Activated CD8-positive, alpha-beta memory T cell treated with anti-CD3 and anti-CD28 coated beads, Interleukin-2, amount 50 U/mL, for 48 hours (primary cell): ENCODE measurements around the gene TRIM72.
"Not testable (repeated sequence)": the region's sequence is repeated elsewhere in the genome, so short reads cannot be mapped to it uniquely, and the experiment has no call there.

Experiments used
- DNase-seq: peaks from one replicate; pipeline ENCODE4 v3.0.0-alpha.2; 2020

Gene TRIM72

GRCh38 chr16:31190818-31191444, 23.0 kb upstream of the TRIM72 start:
- no peak for DNase-seq

- no peak for DNase-seq
Measured at GRCh38 chr16:31191697-31192428, 22.1 kb upstream of the TRIM72 start.

- DNase-seq, result no peak
Measured at GRCh38 chr16:31192856-31193642, 20.9 kb upstream of the TRIM72 start.

GRCh38 chr16:31193874-31194273, 20.0 kb upstream of the TRIM72 start:
- no peak for DNase-seq

- no peak for DNase-seq
Measured at GRCh38 chr16:31194898-31195297, 19.0 kb upstream of the TRIM72 start.

GRCh38 chr16:31195861-31196260, 18.1 kb upstream of the TRIM72 start:
- DNase-seq, result not testable (repeated sequence)

- DNase-seq, result no peak
Measured at GRCh38 chr16:31196324-31197088, 17.4 kb upstream of the TRIM72 start.

GRCh38 chr16:31198207-31198882, 15.6 kb upstream of the TRIM72 start:
- DNase-seq, result no peak

GRCh38 chr16:31199430-31200041, 14.4 kb upstream of the TRIM72 start:
- DNase-seq, result no peak

- DNase-seq, result not testable (repeated sequence)
Measured at GRCh38 chr16:31200111-31200510, 13.8 kb upstream of the TRIM72 start.

- DNase-seq, result no peak
Measured at GRCh38 chr16:31200821-31201568, 12.9 kb upstream of the TRIM72 start.

GRCh38 chr16:31201582-31202413, 12.1 kb upstream of the TRIM72 start:
- DNase-seq, result no peak

GRCh38 chr16:31202414-31203375, 11.2 kb upstream of the TRIM72 start, which contains the start of gene PYCARD:
PYCARD (minus strand) TSS chr16:31202760; CDS start chr16:31202690, 70 bp downstream.
- DNase-seq, result no peak

GRCh38 chr16:31204871-31205666, 8.8 kb upstream of the TRIM72 start:
- no peak for DNase-seq

GRCh38 chr16:31206776-31207175, 7.1 kb upstream of the TRIM72 start:
- no peak for DNase-seq

- no peak for DNase-seq
Measured at GRCh38 chr16:31213342-31213741, 577 bp upstream of the TRIM72 start.

GRCh38 chr16:31214708-31215286, 878 bp downstream of the TRIM72 start:
- DNase-seq, result no peak
